Amniotic epithelial cell (primary cell): ENCODE results near the gene CLBA1.
"Not testable (repeated sequence)": the region's sequence is repeated elsewhere in the genome, so short reads cannot be mapped to it uniquely, and the experiment has no call there.

Experiments
- DNase-seq: peaks from one replicate; pipeline ENCODE4 v3.0.0-alpha.2; 2010; ENCODE audit warnings: low read depth

The CLBA1 gene

GRCh38 chr14:105023144-105023543, 37.6 kb downstream of the CLBA1 start:
- DNase-seq = no peak

DNA sequence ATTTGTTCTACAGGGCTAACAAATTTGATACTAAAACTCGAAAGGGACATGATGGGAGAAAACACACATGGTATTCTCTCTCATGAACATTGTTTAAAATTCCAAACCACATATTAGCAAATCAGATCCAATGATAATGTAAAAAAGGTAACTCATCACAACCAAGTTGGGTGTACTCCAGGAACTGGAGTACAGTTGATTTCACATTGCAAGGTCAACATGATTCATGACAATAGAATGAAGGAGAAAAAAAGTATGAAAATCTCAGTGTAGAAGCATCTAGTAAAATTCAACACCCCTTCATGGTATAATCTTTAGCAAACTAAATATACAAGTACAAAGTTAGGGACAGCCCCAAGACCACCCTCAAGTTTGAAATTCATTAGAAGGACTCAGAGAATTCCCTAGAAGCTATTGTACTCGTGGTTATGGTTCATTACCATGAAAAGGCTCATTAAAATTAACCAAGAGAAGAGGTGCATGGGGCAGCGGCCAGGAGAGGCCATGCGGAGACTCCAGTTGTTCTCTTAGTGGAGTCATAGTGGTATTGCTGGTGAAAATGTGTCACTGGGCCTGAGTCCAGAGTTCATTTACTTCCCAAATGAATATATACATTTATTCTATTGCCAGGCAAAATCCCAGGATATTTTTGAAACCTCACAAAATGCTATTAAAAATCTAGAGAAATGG, 38.3 kb downstream of the CLBA1 start:
- DNase-seq = peak; percentile 71

GRCh38 chr14:105025429-105025828, 39.8 kb downstream of the CLBA1 start:
- DNase-seq = no peak

DNA sequence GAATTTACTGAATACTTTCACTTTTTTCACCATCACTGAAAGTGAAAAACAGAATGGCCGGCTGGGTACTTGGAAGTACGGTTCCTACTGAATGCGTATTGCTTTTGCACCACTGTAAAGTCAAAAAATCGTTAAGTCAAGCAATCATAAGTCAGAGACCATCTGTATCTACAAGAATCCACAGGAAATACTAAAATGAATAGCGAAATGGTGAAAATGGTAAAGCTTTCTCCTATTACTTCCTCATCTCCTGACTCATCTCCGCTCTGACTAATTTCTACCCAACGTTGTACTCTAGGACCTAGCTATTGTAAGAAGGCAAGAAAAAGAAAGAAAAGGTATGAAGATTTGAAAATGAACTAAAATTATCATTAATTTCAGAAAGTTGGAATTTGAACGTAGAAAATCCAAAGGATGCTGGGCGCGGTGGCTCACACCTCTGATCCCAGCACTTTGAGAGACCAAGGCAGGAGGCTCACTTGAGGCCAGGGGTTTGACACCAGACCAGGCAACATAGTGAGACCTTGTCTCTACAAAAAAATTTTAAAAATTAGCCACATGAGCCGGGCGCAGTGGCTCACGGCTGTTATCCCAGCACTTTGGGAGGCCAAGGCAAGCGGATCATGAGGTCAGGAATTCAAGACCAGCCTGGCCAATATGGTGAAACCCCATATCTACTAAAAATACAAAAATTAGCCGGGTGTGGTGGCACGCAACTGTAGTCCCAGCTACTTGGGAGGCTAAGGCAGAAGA, 40.6 kb downstream of the CLBA1 start:
- DNase-seq = peak; percentile 47

GRCh38 chr14:105026802-105027563, 41.4 kb downstream of the CLBA1 start:
- peak; percentile 44 for DNase-seq

DNA sequence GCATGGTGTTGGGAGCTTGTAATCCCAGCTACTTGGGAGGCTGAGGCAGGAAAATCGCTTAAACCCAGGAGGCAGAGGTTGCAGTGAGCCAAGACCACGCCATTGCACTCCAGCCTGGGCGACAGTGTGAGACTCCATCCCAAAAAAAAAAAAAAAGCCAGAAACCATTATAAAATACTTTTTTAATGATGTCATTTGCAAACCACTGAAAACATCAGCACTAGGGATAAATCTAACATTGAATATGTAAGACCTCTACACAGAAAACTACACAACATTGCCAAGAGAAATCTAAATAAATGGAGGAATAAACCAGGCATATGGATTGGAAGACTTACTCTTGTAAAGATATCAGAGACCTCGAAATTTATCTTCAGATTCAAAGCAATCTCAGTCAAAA, 42.1 kb downstream of the CLBA1 start:
- DNase-seq = not testable (repeated sequence)

DNA sequence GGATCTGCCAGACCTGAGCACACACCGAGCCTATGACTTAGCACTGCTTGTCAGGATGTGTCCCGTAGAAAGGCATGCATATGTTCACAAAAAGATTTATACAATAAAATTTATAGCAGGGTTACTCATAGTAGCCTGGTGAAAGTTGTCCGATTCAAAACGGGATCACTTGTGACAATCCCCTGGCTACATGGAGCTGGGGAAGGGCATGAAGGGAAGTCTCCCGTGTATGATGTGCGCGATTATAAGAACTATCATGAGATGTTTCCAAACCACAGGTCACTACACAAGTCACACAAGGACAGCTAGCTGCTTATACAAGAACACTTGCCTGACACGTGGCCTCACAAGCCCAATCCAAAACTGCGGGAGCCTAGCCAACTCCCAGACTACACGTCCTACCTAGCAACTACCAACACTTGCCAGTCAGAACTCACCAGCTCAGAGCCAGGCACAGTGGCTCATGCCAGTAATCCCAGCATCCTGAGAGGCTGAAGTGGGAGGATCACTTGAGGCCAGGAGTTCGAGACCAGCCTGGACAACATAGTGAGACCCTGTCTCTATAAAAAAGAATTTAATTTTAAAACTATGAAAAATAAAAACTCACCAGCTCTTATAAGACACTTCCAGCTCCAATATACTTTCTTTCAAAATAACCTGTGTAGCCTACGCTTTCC, 42.8 kb downstream of the CLBA1 start:
- DNase-seq = no peak

- DNase-seq = no peak
These were observed 43.8 kb downstream of the CLBA1 start for GRCh38 chr14:105029402-105029801.

DNA sequence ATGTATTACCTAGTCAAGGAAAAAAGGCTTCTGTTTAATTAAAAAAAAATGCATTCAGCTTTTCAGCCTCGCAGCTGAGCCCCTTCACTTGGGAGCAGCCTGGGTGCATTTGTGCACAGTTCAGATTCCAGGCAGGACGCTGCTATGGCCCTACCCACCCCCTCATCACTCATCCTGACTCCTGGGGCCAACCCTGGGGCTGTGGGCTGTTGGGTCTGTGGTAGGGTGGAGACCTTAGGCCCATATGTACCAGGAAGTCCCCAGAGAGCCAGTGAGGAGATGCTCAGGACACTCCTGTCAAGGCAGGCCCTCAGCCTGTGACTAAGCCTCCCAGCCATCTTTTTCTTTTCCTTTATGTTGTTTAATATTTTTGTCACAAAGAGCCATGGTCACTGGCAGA, 44.6 kb downstream of the CLBA1 start:
- DNase-seq = no peak

- DNase-seq = no peak
These were observed 45.3 kb downstream of the CLBA1 start for GRCh38 chr14:105030836-105031396.

DNA sequence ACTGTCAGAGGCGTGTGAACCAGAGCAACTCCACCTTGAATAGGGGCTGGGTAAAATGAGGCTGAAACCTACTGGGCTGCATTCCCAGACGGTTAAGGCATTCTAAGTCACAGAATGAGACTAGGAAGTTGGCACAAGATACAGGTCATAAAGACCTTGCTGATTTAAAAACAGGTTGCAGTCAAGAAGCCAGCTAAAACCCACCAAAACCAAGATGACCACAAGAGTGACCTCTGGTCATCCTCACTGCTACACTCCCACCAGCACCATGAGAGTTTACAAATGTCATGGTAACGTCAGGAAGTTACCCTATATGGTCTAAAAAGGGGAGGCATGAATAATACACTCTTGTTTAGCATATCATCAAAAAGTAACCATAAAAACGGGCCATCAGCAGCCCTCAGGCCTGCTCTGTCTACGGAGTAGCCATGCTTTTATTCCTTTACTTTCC, 46.9 kb downstream of the CLBA1 start:
- peak; percentile 72 for DNase-seq

DNA sequence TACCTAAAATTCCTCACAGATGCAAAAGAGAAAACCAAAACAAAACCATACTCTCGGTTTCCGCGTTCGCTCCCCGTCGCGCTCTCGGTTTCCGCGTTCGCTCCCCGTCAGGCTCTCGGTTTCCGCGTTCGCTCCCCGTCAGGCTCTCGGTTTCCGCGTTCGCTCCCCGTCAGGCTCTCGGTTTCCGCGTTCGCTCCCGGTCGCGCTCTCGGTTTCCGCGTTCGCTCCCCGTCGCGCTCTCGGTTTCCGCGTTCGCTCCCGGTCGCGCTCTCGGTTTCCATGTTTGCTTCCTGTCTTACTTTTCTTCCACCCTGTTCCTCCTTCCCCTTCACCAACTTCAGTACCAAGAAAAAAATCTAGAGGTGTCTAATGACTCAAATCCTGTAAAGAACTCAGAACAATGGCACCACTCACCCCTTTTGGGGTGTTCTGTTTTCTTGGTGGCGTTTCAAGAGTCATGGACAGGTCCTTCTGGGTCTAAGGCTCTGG, 47.9 kb downstream of the CLBA1 start:
- not testable (repeated sequence) for DNase-seq

DNA sequence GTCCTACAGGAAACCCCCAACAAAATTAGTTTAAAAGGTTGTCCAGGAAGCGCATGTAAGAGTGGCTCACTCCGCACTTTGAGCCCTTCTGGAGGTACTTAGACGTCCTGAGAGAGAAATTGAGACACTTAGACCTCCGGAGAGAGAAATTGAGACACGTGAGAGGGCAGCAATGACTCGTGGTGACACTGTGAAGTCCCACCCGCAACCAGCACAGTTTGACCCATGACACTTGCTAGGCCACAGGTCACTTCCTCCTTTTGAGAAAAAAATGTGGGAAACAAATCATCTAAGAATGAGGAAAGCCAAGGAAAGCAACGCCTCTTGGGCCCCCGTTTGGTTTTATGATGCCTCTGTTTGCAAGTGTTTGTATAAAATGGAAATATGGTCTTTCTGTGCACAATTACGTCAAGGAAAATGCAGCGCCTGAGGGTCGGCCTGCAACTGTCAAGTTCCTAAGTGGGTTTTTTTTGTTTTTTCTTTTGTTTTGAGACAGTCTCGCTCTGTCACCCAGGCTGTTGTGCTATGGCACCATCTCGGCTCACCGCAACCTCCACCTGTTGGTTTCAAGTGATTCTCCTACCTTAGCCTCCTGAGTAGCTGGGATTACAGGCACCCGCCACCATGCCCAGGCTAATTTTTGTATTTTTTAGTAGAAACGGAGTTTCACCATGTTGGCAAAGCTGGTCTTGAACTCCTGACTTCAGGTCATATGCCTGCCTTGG, 48.9 kb downstream of the CLBA1 start:
- no peak for DNase-seq

GRCh38 chr14:105035616-105036015, 50.0 kb downstream of the CLBA1 start:
- not testable (repeated sequence) for DNase-seq

GRCh38 chr14:105039458-105040205, 54.0 kb downstream of the CLBA1 start:
- DNase-seq = peak; percentile 75

DNA sequence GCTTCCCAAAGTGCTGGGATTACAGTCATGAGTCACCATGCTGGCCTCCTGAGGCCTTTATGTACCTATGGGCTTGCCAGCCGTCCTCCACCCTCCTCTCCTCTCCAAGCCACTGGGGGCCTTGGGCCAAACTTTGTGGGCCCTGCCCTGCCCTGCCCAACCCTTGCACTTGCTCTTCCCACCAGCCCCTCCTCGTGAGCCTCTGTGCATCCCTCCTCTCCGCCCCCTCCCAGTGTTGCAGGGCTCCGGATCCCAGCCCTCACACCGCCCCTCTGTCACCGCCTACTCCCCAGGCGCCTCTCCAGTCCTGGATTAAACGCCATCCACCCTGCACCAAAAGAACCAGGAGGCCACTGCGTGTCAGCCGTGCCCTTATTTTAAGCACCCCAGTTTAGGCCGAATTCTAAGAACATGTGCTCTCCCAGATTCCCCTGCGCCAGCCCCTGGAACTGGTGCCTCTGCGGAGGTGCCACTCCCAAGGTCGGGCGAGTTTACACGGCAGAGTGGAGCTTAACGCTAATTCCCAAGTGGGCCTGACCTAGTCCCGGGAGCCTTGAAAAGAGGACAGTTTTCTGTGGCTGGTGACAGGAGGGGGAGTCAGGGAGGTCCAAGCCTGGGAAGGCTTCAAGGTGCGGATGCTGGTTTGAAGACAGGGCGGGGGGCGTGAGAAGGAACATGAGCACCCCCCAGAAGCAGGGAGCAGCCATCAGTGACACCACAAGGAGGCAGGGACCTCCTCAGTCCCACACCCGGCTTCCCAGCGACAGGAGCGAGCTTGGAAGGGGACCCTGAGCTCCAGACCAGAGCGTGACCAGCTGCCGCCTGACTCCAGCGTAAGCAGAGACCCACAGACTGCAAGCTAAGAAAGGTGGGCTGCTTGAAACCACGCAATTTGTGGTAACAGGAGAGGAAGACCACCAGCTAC, 56.5 kb downstream of the CLBA1 start:
- no peak for DNase-seq

DNA sequence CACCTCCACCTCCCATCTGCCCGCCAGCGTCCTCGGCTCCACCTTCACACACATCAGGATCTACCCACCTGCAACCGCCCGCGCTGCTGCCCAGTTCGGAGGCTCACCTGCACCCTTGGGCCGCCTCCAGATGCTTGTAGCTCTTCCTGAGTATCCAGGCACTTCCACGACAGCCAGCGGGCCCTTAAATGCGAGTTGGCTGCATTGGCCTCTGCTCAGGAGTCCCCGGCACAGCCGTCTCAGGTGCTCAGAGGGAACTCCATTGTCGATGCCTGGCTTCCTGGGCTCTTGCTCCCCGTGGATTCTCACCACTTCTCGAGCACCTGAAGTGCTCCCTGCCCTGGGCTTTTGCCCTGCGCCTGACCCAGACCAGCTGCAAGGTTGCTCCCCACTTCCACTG, 57.2 kb downstream of the CLBA1 start:
- DNase-seq = no peak

GRCh38 chr14:105043641-105044040, 58.1 kb downstream of the CLBA1 start:
- DNase-seq = no peak
